Right lobe of liver (tissue), 4 donors: Measurements from ENCODE around the gene DAD1.

Source experiments
- CTCF ChIP-seq, 4 donors: fragments of 200-600 bp in 3 of 4; fragments of 450-650 bp in 1 of 4; IDR thresholded peaks; one replicate each; pipeline versions ENCODE4 v1.5.1 to v1.8.0; 2016 to 2022; ENCODE audit warnings: antibody characterized with exemption in 4 of 4, mild to moderate bottlenecking in 2 of 4
- POLR2A ChIP-seq: fragments of 450-650 bp; IDR thresholded peaks from one replicate; pipeline ENCODE4 v1.6.1; 2017; ENCODE audit warnings: antibody characterized with exemption, mild to moderate bottlenecking
- donor health status: DM: no; HTN: no; CAD: no.
- donor health status: DM: no; HTN: no; CAD: no.
- donor health status: DM: no; HTN: yes; CAD: no.

GRCh38 chr14:22517117-22517720 is 71.8 kb downstream of the DAD1 start:
- TF ChIP-seq POLR2A (no peak), CTCF (IDR thresholded peaks at IDR 0.05) (no peak)
